Cardiac fibroblast (primary cell): ENCODE results near the gene SLC17A3.
A peak's percentile ranks its signal among the peaks of the same experiment; 100 is the strongest.

Experiments
- DNase-seq, 2 donors: peaks; one replicate each; pipeline versions ENCODE4 v3.0.0 to v3.0.0-alpha.2; 2010; ENCODE audit warnings: low read depth in 2 of 2
- H3K4me3 ChIP-seq, 2 donors: replicated peaks in 1 of 2; 1 replicate in 1 of 2; 2 replicates in 1 of 2; pipeline ENCODE4 v1.5.1; 2011; ENCODE audit warnings: low read depth in 2 of 2, low read length in 2 of 2, mild to moderate bottlenecking in 2 of 2, moderate library complexity in 1 of 2
- CTCF ChIP-seq: IDR thresholded peaks from one replicate; pipeline ENCODE4 v1.5.1; 2011; ENCODE audit warnings: low read depth, mild to moderate bottlenecking, low read length, inconsistent platforms

The SLC17A3 gene

GRCh38 chr6:25892877-25893276, 18.8 kb upstream of the SLC17A3 start:
- no peak for DNase-seq
- no peak overlapping the region for H3K4me3 ChIP-seq
- no peak for TF ChIP-seq CTCF

- peak; percentile 67 to 74 for DNase-seq
- TF ChIP-seq CTCF = peak; percentile 37
- H3K4me3 ChIP-seq = no peak overlapping the region
These were observed 16.1 kb upstream of the SLC17A3 start for GRCh38 chr6:25889877-25890853.

GRCh38 chr6:25888626-25889025, 14.6 kb upstream of the SLC17A3 start:
- no peak for TF ChIP-seq CTCF
- no peak overlapping the region for H3K4me3 ChIP-seq
- no peak for DNase-seq

- no peak for DNase-seq
- no peak for TF ChIP-seq CTCF
- no peak overlapping the region for H3K4me3 ChIP-seq
These were observed 12.0 kb upstream of the SLC17A3 start for GRCh38 chr6:25886066-25886465.

GRCh38 chr6:25883991-25884390, 9.9 kb upstream of the SLC17A3 start:
- TF ChIP-seq CTCF = no peak
- H3K4me3 ChIP-seq = no peak overlapping the region
- peak; percentile 83 to 89 for DNase-seq

GRCh38 chr6:25883536-25883935, 9.5 kb upstream of the SLC17A3 start:
- H3K4me3 ChIP-seq = no peak overlapping the region
- peak; percentile 40 to 45 for DNase-seq
- TF ChIP-seq CTCF = no peak
